Measurements from ENCODE around the gene USHBP1. TPM values are rescaled to one million over a fixed set of nuclear protein-coding genes. Genes with fewer than 3 reads are reported as not detected.

USHBP1 gene
- total and polyA plus RNA-seq, 2 of the 13 experiments (the other 11 are each of a cell fraction or from before 2014, with no cell fraction given), result 0.15 to 1.5 TPM

DNA sequence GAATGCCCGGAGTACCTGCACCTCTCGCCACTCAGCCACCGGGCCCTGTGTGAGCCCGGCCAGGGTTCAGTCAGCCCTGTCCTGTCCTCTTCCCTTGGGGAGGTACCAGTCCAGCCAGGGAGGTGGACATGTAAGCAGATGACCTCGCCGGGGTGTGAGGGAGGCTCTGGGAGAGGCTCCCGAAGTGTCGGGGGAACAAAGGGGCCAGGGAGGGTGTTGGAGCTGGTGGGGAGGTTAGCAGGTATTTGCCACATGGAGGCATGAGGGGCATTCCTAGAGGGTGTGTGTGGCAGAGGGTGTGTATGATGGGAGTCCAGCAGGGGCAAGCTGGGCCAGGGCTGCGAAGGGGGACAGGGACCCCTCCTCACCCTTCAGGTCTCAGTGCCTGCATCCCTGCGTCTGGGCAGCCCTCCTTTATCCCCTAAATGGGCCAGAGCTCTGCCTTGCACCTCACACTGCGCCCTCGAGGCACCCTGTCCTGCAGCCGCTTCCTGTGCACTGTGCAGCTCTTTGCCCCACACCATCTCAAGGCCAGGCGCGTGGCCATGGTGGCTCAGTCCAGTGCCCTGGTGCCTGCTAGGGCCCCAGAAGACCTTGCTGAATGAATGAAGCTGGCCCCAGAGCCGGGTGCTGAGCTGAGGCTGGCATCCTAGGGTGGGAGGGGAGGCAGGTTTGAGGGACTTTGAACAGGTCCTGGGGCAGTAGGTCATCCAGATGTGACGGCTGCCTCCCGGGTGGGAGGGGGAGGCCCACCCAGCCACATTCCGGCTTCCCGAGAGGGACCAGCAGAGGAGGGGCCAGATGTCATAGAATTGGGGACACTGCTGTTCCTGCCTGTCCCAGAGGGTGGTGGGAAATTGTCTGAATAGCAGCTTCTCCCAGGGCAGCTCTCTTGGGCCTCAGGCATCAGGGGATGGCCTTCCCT, 47.9 kb upstream of the USHBP1 start (continued):
- TF ChIP-seq, protein P1, sequence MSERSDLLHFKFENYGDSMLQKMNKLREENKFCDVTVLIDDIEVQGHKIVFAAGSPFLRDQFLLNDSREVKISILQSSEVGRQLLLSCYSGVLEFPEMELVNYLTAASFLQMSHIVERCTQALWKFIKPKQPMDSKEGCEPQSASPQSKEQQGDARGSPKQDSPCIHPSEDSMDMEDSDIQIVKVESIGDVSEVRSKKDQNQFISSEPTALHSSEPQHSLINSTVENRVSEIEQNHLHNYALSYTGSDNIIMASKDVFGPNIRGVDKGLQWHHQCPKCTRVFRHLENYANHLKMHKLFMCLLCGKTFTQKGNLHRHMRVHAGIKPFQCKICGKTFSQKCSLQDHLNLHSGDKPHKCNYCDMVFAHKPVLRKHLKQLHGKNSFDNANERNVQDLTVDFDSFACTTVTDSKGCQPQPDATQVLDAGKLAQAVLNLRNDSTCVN (CRISPR knock-in tag; IDR thresholded peaks at IDR 0.05; ENCODE audit: borderline replicate concordance), result no peak
- no peak for TF ChIP-seq NFIB (CRISPR knock-in tag; IDR thresholded peaks at IDR 0.05; ENCODE audit: borderline replicate concordance)
- TF ChIP-seq, protein P2, sequence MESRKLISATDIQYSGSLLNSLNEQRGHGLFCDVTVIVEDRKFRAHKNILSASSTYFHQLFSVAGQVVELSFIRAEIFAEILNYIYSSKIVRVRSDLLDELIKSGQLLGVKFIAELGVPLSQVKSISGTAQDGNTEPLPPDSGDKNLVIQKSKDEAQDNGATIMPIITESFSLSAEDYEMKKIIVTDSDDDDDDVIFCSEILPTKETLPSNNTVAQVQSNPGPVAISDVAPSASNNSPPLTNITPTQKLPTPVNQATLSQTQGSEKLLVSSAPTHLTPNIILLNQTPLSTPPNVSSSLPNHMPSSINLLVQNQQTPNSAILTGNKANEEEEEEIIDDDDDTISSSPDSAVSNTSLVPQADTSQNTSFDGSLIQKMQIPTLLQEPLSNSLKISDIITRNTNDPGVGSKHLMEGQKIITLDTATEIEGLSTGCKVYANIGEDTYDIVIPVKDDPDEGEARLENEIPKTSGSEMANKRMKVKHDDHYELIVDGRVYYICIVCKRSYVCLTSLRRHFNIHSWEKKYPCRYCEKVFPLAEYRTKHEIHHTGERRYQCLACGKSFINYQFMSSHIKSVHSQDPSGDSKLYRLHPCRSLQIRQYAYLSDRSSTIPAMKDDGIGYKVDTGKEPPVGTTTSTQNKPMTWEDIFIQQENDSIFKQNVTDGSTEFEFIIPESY (CRISPR knock-in tag; IDR thresholded peaks at IDR 0.05), result peak; percentile 73
- TF ChIP-seq HDAC1 (CRISPR knock-in tag; IDR thresholded peaks at IDR 0.05), result no peak
- TF ChIP-seq HNRNPL (IDR thresholded peaks at IDR 0.05; ENCODE audit: low read depth, low read length), result 0 out of 2 replicates have a peak, but pooled peaks have one; percentile 24
- TF ChIP-seq, protein P3, sequence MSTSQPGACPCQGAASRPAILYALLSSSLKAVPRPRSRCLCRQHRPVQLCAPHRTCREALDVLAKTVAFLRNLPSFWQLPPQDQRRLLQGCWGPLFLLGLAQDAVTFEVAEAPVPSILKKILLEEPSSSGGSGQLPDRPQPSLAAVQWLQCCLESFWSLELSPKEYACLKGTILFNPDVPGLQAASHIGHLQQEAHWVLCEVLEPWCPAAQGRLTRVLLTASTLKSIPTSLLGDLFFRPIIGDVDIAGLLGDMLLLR (CRISPR knock-in tag; IDR thresholded peaks at IDR 0.05), result peak; percentile 3; the same call in 1 of the 2 replicates
- TF ChIP-seq NFE2L2 (IDR thresholded peaks at IDR 0.05; ENCODE audit: low read length), result no peak
- no peak for TF ChIP-seq LCORL (IDR thresholded peaks at IDR 0.05)
- TF ChIP-seq LCORL (CRISPR knock-in tag; IDR thresholded peaks at IDR 0.05), result peak; percentile 57
- TF ChIP-seq KLF11 (CRISPR knock-in tag; IDR thresholded peaks at IDR 0.05), result no peak
- TF ChIP-seq ZNF768 (CRISPR knock-in tag; IDR thresholded peaks at IDR 0.05), result 0 out of 2 replicates have a peak, but pooled peaks have one; percentile 32
- no peak for TF ChIP-seq ZMYM2 (CRISPR knock-in tag; IDR thresholded peaks at IDR 0.05)
- peak; percentile 10; the same call in 1 of the 2 replicates for TF ChIP-seq GABPB1 (CRISPR knock-in tag; IDR thresholded peaks at IDR 0.05)
- TF ChIP-seq ZNF501 (CRISPR knock-in tag; IDR thresholded peaks at IDR 0.05), result 0 out of 2 replicates have a peak, but pooled peaks have one; percentile 6
- TF ChIP-seq GTF2F1 (IDR thresholded peaks at IDR 0.05; ENCODE audit: low read length), result no peak
- no peak for TF ChIP-seq ZNF143 (CRISPR knock-in tag; IDR thresholded peaks at IDR 0.05)

All from HepG2 (cell line).